ENCODE measurements around the gene TANGO2. TPM values are rescaled to one million over a fixed set of nuclear protein-coding genes. Genes with fewer than 3 reads are reported as not detected.

TANGO2 gene
- total RNA-seq, 1 experiment from 2014 or later: 17.0 TPM

GRCh38 chr22:19975707-19976035, 45.2 kb upstream of the TANGO2 start (continued):
- TF ChIP-seq, protein P1, sequence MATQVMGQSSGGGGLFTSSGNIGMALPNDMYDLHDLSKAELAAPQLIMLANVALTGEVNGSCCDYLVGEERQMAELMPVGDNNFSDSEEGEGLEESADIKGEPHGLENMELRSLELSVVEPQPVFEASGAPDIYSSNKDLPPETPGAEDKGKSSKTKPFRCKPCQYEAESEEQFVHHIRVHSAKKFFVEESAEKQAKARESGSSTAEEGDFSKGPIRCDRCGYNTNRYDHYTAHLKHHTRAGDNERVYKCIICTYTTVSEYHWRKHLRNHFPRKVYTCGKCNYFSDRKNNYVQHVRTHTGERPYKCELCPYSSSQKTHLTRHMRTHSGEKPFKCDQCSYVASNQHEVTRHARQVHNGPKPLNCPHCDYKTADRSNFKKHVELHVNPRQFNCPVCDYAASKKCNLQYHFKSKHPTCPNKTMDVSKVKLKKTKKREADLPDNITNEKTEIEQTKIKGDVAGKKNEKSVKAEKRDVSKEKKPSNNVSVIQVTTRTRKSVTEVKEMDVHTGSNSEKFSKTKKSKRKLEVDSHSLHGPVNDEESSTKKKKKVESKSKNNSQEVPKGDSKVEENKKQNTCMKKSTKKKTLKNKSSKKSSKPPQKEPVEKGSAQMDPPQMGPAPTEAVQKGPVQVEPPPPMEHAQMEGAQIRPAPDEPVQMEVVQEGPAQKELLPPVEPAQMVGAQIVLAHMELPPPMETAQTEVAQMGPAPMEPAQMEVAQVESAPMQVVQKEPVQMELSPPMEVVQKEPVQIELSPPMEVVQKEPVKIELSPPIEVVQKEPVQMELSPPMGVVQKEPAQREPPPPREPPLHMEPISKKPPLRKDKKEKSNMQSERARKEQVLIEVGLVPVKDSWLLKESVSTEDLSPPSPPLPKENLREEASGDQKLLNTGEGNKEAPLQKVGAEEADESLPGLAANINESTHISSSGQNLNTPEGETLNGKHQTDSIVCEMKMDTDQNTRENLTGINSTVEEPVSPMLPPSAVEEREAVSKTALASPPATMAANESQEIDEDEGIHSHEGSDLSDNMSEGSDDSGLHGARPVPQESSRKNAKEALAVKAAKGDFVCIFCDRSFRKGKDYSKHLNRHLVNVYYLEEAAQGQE (IDR thresholded peaks at IDR 0.05; ENCODE audit: low read depth): no peak
- TF ChIP-seq SP1 (IDR thresholded peaks at IDR 0.05; ENCODE audit: low read depth) (no peak), EZH2phosphoT487 (IDR thresholded peaks at IDR 0.05; ENCODE audit: borderline replicate concordance) (no peak), ZNF274 (IDR thresholded peaks at IDR 0.05; ENCODE audit: low read depth, low read length) (no peak), EGR1 (IDR thresholded peaks at IDR 0.05; ENCODE audit: low read depth) (no peak), SRF (IDR thresholded peaks at IDR 0.05; ENCODE audit: low read depth) (no peak), ATF3 (IDR thresholded peaks at IDR 0.05) (no peak), TCF7L2 (IDR thresholded peaks at IDR 0.05; ENCODE audit: borderline replicate concordance, extremely low read depth, insufficient read depth, insufficient read length) (no peak), EZH2 (IDR thresholded peaks at IDR 0.05) (no peak)

- peaks cover 6 to 10% of the 10 kb centered on the region in 2 experiments; a peak in 2 of 4 replicates for H3K36me3 ChIP-seq (ENCODE audit: control insufficient read depth in 1 of 2, insufficient read depth in 2 of 2, low read length in 2 of 2)
- H3K79me2 ChIP-seq (ENCODE audit: insufficient read depth, low read length): no peaks in the 10 kb centered on the region
- ATAC-seq (no peak), DNase-seq (ENCODE audit: low read depth, low spot score) (no peak)
- RAD21 ChIA-PET (ENCODE audit: low non-redundant PET in 1 of 2, low total read pairs in 2 of 2, uncharacterized antibody in 2 of 2, unreplicated experiment in 2 of 2): no interaction called here
- POLR2A ChIA-PET: no interaction called here
- no peak overlapping the region for H3K9ac ChIP-seq (ENCODE audit: low read length)
- H2AFZ ChIP-seq (ENCODE audit: low read depth, low read length, poor library complexity, severe bottlenecking): no peak overlapping the region
- BruUV-seq (replicated peaks): no TSS peak
- no peaks in the 10 kb centered on the region for H3K9me2 ChIP-seq (ENCODE audit: insufficient read depth)
- H3K4me2 ChIP-seq (ENCODE audit: low read length): no peak overlapping the region
- TF ChIP-seq CBX3 (IDR thresholded peaks at IDR 0.05; ENCODE audit: low read depth) (no peak), TCF7L2 (IDR thresholded peaks at IDR 0.05; ENCODE audit: borderline replicate concordance, extremely low read depth, insufficient read depth, insufficient read length) (no peak), RAD21 (IDR thresholded peaks at IDR 0.05; ENCODE audit: low read depth) (no peak), CEBPB (IDR thresholded peaks at IDR 0.05; ENCODE audit: low read depth) (no peak), FOSL1 (IDR thresholded peaks at IDR 0.05; ENCODE audit: low read depth) (no peak)
- TF ChIP-seq, protein P2, sequence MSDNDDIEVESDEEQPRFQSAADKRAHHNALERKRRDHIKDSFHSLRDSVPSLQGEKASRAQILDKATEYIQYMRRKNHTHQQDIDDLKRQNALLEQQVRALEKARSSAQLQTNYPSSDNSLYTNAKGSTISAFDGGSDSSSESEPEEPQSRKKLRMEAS (IDR thresholded peaks at IDR 0.05): no peak
- TF ChIP-seq, protein P1 (IDR thresholded peaks at IDR 0.05; ENCODE audit: low read depth): no peak
- H3K4me3 ChIP-seq (replicated peaks in 1 of 2; ENCODE audit: low read depth in 1 of 2, low read length in 2 of 2): no peak overlapping the region
- H3K4me1 ChIP-seq (ENCODE audit: control insufficient read depth in 1 of 2, insufficient read depth in 2 of 2, low read length in 2 of 2): peaks cover 14 to 28% of the 10 kb centered on the region in 2 experiments
- H3K9me3 ChIP-seq (ENCODE audit: control insufficient read depth in 1 of 2, insufficient read depth in 1 of 2, low read depth in 1 of 2, low read length in 2 of 2): no peaks in the 10 kb centered on the region
- intact Hi-C loops (cut with micrococcal nuclease): no loop called here
- no peak overlapping the region for H3K27ac ChIP-seq (ENCODE audit: low read depth, low read length)
- H4K20me1 ChIP-seq (ENCODE audit: insufficient read depth): no peaks in the 10 kb centered on the region
- H3K27me3 ChIP-seq (ENCODE audit: insufficient read depth, low read length): no peaks in the 10 kb centered on the region
- CTCF ChIA-PET: no interaction called here
Observed at GRCh38 chr22:19976671-19977070, 44.2 kb upstream of the TANGO2 start.

All from HCT116 (cell line).